GM18505 (cell line): ENCODE data around the gene TTC39B.

ENCODE experiments used
- ATAC-seq: cut with Tn5 transposase; IDR thresholded peaks from one replicate; pipeline ENCODE4 v1.9.1; 2021; ENCODE audit not compliant: unreplicated experiment
- POLR2A ChIP-seq: IDR thresholded peaks from 4 replicates; pipeline ENCODE4 v1.6.1; 2011; ENCODE audit warnings: borderline replicate concordance; ENCODE audit not compliant: insufficient read depth, insufficient read length; ENCODE audit errors: extremely low read depth

The TTC39B gene

DNA sequence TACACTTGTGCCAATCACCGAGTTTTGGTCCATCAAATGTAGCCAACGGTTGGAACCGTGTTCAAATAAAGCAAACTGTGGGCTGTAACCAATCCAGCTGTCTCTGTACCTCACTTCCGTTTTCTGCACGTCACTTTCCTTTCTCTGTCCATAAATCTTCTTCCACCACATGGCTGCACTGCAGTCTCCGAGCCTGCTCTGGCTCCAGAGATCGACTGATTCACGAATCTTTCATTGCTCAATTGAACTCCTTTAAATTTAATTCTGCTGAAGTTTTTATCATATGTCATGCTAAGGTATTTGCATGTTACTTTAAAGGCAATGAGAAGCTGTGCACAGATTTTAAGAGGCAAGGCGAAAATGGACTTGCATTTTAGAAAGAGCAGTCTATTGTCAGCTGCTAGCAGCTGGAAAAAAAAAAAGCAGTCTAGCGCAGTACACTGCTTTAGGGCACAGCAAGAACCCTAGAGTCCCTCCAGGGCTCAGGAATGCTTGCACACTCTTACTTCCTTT is 13.2 kb downstream of the TTC39B start:
- no peak for ATAC-seq
- no peak for TF ChIP-seq POLR2A

- TF ChIP-seq POLR2A, result no peak
- no peak for ATAC-seq
Observed at GRCh38 chr9:15293084-15293483, 13.9 kb downstream of the TTC39B start.

- no peak for TF ChIP-seq POLR2A
- ATAC-seq, result no peak
Observed at GRCh38 chr9:15289603-15290002, 17.4 kb downstream of the TTC39B start.

- ATAC-seq, result no peak
- TF ChIP-seq POLR2A, result no peak
Observed at GRCh38 chr9:15287309-15287708, 19.7 kb downstream of the TTC39B start.

DNA sequence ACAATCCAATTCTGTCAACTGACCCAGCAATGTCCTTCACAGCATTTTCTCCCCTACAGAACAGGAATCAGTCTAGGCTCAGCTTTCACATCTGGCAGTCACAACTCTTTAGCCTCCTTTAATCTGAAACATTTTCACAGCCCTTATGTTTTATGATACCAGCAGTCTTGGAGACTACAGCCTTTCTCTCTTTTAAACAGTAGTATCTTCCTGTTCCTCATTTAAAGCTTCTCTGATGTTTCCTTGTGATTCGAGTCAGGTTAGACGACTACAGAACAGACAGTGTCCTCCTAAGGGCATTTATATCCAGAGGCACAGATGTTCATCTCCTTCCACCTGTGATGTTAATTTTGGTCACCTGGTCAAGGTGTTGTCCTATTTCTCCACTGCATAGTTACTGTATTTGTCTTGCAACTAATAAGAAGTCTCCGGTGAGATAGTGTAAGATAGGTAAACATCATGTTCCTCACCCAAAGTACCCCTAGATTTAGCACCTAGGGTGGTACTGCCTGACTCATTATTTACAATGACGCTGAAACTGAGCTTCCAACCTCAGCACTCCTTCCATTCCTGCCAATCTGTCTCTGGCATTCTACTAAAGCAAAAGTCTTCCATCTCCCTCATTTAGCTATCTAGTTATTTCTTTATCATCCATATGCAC is 20.7 kb downstream of the TTC39B start:
- TF ChIP-seq POLR2A, result no peak
- ATAC-seq, result no peak

GRCh38 chr9:15282567-15283285 is 24.3 kb downstream of the TTC39B start:
- no peak for TF ChIP-seq POLR2A
- ATAC-seq, result no peak

DNA sequence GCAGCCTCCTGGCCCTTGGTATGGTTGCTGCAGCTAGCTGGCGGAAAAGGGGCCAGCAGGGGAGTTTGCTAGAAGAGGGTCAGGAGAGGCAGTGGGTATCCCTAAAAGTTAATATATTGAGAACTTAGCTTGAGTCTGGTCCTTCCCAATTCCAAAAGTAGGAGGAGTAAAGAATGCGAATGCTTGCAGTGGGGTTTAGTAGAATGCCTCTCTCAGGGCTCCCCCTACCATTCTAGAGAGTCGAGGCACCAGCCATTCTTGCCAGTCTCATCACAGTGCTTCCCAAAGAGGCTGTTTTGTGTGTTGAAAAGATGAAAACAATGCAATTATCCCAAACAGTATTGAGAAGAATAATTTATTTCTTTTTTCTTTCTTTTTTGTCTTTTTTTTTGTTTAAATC is 26.4 kb downstream of the TTC39B start:
- ATAC-seq, result no peak
- no peak for TF ChIP-seq POLR2A

DNA sequence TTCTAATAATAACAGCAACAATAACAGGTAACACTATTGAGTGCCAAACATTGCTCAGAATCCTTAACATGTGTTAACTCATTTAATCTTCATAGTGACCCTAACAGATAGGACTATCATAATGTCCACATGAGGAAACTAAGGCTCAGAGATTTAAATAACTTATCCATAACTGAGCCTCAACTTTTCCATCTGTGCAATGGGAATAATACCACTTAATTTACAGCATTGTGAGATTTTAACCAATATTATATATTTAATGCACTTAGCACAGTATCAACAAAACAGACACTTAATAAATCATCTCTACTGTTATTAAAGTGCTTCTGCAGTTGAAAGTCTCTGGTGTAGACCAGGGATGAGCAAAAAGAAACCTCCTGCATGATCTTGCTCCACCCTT is 28.2 kb downstream of the TTC39B start:
- TF ChIP-seq POLR2A, result no peak
- ATAC-seq, result no peak

GRCh38 chr9:15278091-15278687 is 28.8 kb downstream of the TTC39B start:
- no peak for ATAC-seq
- no peak for TF ChIP-seq POLR2A

DNA sequence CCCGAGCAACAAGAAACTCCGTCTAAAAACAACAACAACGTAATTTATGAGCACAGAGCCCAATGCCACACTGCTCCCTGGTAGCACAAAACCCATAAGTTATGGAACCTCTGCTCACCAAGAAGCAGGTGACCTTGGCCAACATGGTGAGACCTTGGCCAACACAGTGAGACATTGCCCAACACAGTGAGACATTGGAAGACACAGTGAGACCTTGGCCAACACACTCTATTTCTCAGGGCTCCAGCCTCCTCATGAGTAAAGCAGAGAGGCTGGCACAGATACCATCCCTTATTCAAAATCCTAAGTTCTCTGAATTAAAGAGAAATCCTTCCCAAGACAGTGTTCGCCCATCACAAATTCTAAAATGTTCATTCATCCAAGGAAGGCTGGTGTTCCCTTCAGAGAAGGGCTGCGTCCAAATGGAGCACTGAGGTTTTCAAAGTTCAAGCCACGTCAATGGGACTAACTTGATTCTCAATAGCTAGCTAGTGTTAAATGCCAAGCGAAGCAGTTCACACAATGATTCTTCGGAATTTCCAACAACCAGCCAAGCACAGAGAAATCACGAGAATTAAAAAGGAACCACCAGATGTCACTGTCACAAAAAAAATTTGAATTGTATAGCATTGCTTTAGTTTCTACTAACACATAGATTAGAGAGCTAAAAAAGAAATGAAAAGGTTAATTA is 29.5 kb downstream of the TTC39B start:
- TF ChIP-seq POLR2A, result no peak
- no peak for ATAC-seq

DNA sequence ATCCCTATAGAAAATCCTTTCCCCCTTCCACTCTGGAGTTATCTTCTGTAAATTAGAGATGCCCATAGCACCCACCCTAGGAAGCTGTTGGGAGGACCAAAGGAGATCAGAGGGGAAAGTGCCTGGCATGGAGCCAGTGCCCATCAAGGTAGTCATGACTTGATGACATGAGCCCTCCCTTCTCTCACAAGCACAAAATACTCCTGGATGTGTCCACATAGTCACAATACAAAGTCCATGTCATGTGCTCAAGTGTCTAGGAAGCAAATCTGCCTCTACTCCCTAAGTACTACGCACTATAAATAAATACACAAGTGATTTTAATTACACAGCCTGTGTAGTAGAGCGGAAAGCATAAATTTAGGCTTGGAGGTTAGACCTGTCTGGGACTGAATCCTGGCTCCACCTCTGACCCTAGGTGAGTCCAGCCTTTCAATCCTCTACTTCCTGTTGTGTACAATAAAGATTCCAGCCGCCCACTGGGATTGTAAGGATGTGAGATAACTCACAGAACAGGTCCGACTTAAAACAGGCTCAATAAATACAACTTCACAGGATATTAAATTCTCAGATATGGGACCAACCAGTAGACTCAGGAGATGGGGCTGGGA is 30.6 kb downstream of the TTC39B start:
- TF ChIP-seq POLR2A, result no peak
- no peak for ATAC-seq

DNA sequence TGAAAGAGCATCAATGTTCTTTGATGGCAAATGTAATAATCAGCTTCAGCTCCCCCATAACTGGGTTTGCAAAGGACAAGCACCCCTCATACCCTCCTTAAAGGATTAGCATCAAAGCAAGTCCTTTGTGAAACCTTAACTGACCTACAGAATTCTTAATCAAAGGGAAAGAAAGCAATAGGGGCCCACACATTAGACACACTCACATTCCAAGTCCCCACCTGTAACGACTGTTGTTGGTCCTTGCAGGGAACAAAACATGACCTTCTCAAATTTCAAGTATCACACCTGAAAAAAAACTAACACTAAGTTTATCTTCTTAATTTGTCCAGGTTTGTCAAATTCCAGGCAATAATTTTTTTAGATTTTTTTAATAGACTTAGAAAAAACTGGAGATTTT is 32.6 kb downstream of the TTC39B start:
- no peak for TF ChIP-seq POLR2A
- no peak for ATAC-seq

DNA sequence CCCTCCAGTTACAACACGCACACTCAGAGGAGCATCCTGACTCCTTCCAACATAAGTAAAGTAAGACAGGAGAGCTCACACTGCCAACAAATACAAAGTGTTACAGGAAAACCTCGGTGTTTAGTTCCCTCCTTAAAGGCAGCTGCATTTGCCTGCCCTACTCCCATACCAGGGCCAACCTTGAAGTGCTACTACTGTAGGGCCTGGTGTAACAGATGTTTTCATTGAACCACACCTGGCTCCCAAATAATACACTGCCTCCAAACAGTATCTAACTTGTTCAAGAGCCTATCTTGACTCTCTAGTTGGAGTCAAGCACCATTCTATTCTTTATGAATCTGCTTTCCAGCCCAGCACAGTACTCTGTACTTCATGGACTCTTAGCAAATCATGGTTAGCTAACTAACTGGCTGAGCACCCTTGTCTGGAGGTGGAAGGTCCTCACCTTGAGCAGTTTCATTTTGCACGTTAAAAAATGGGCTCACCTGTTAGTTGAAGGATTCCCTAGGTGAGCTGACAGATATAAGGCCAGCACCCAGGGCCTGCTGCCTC is 34.6 kb downstream of the TTC39B start:
- no peak for ATAC-seq
- TF ChIP-seq POLR2A, result no peak
